ENCODE measurements around the gene POFUT1.

DNA sequence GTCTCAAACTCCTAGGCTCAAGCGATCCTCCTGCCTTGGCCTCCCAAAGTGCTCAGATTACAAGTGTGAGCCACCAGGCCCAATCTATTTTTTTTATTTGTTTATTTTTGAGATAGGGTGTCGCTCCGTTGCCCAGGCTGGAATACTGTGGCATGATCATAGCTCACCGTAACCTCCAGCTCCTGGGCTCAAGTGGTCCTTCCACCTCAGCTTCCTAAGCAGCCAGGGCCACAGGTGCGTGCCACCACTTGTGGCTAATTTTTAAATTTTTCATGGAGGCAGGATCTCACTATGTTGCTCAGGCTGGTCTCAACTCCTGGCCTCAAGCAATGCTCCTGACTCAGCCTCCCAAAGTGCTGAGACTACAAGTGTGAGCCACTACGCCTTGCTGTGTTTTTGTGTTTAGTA lies 79.6 kb downstream of the POFUT1 start:
- TF ChIP-seq CTCF (IDR thresholded peaks at IDR 0.05) = no peak
- no peak for TF ChIP-seq POLR2A (IDR thresholded peaks at IDR 0.05)
